Nephron progenitor cell (in vitro differentiated cells): ENCODE data around the gene OGFOD2.

Experiments
- DNase-seq: peaks from one replicate; pipeline ENCODE4 v3.0.0; 2021
- H3K27ac Mint-ChIP-seq: 2 replicates; pipeline ENCODE4 v1.8.0; 2021; ENCODE audit warnings: mild to moderate bottlenecking, moderate library complexity, mixed read lengths
- H3K27me3 Mint-ChIP-seq: 2 replicates; pipeline ENCODE4 v1.8.0; 2021; ENCODE audit warnings: mild to moderate bottlenecking, low read depth, mixed read lengths; ENCODE audit not compliant: poor library complexity
- H3K36me3 Mint-ChIP-seq: 2 replicates; pipeline ENCODE4 v1.8.0; 2021; ENCODE audit warnings: low read depth, mixed read lengths
- H3K4me1 Mint-ChIP-seq: 2 replicates; pipeline ENCODE4 v1.8.0; 2021; ENCODE audit warnings: mixed read lengths
- H3K4me3 Mint-ChIP-seq: 2 replicates; pipeline ENCODE4 v1.8.0; 2021; ENCODE audit warnings: mild to moderate bottlenecking, moderate library complexity, mixed read lengths
- H3K9me3 Mint-ChIP-seq: 2 replicates; pipeline ENCODE4 v1.8.0; 2021; ENCODE audit warnings: mild to moderate bottlenecking, moderate library complexity, mixed read lengths
- TF ChIP-seq, protein P1 (sequence below): fragments of 200-600 bp; sonication (generic); IDR thresholded peaks from 2 replicates; pipeline ENCODE4 v1.5.0; 2021; ENCODE audit warnings: antibody characterized with exemption

The OGFOD2 gene

DNA sequence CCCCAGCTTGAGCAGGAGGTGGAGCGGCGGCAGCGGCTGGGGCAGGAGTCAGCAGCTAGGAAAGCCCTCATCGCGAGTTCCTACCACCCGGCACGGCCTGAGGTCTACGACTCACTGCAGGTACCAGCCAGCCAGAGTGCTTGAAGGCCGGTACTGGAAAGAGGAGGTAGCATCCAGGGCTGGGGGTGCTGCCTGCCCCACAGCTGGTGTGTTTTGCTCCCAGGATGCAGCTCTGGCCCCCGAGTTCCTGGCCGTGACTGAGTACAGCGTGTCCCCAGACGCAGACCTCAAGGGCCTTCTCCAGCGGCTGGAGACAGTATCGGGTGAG is 1.6 kb downstream of the OGFOD2 start:
- no peak overlapping the region for H3K27ac Mint-ChIP-seq
- no peaks in the 10 kb centered on the region for H3K9me3 Mint-ChIP-seq
- H3K36me3 Mint-ChIP-seq, result no peaks in the 10 kb centered on the region
- no peak for DNase-seq
- peak overlapping the region; percentile 96 for H3K4me3 Mint-ChIP-seq
- TF ChIP-seq, protein P1, sequence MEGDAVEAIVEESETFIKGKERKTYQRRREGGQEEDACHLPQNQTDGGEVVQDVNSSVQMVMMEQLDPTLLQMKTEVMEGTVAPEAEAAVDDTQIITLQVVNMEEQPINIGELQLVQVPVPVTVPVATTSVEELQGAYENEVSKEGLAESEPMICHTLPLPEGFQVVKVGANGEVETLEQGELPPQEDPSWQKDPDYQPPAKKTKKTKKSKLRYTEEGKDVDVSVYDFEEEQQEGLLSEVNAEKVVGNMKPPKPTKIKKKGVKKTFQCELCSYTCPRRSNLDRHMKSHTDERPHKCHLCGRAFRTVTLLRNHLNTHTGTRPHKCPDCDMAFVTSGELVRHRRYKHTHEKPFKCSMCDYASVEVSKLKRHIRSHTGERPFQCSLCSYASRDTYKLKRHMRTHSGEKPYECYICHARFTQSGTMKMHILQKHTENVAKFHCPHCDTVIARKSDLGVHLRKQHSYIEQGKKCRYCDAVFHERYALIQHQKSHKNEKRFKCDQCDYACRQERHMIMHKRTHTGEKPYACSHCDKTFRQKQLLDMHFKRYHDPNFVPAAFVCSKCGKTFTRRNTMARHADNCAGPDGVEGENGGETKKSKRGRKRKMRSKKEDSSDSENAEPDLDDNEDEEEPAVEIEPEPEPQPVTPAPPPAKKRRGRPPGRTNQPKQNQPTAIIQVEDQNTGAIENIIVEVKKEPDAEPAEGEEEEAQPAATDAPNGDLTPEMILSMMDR, result no peak
- peaks cover 44% of the 10 kb centered on the region for H3K4me1 Mint-ChIP-seq
- no peaks in the 10 kb centered on the region for H3K27me3 Mint-ChIP-seq

- H3K9me3 Mint-ChIP-seq, result no peaks in the 10 kb centered on the region
- peaks cover 47% of the 10 kb centered on the region for H3K4me1 Mint-ChIP-seq
- TF ChIP-seq, protein P1, result no peak
- peak overlapping the region; percentile 68 for H3K4me3 Mint-ChIP-seq
- no peaks in the 10 kb centered on the region for H3K27me3 Mint-ChIP-seq
- DNase-seq, result no peak
- no peaks in the 10 kb centered on the region for H3K36me3 Mint-ChIP-seq
- no peak overlapping the region for H3K27ac Mint-ChIP-seq
Measured at GRCh38 chr12:122977153-122977552, 2.1 kb downstream of the OGFOD2 start.

DNA sequence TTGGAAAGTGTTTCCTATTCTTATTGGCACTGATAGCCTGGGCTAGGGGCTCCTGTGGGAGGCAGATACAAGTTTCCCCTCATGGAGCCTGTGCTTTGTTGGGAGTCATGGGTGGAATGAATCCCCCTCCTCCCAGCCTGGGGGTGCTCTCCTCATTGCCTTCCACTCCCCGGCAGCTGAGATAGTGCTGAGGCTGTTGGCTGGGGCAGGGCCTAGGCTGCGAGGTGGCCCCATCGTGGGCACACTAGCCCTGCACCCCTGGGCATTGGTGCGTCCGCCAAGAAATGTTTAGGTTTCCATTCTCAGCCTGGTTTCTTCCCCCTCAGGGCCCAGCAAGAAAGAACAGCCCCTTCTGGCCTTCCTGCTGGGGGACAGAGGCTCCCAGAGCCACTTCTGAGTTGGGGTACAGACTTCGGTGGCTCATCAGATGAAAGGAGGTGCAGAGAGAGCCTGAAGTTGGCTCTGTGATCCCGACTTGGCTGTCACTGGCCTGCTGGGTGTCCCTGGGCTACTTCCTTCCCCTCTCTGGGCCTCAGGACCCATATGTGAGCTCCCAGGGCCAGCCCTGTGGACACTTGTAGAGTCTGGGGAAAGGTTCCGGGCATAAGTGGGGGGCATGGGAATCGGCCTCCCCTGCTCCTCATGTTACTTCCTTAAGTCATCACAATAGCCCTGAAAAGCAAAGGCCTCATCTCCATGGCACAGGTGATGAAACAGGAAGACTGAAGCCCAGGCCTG is 2.8 kb downstream of the OGFOD2 start:
- no peaks in the 10 kb centered on the region for H3K27me3 Mint-ChIP-seq
- H3K36me3 Mint-ChIP-seq, result no peaks in the 10 kb centered on the region
- no peak for DNase-seq
- no peaks in the 10 kb centered on the region for H3K9me3 Mint-ChIP-seq
- H3K4me1 Mint-ChIP-seq, result peaks cover 51% of the 10 kb centered on the region
- TF ChIP-seq, protein P1, result no peak
- peak overlapping the region; percentile 25 for H3K27ac Mint-ChIP-seq
- peak overlapping the region; percentile 28 for H3K4me3 Mint-ChIP-seq

- Mint-ChIP-seq H3K27me3 (no peaks in the 10 kb centered on the region), H3K36me3 (no peaks in the 10 kb centered on the region), H3K4me1 (peaks cover 59% of the 10 kb centered on the region), H3K4me3 (peak overlapping the region; percentile 28), H3K9me3 (no peaks in the 10 kb centered on the region), H3K27ac (no peak overlapping the region)
- DNase-seq, result peak; percentile 4
- TF ChIP-seq, protein P1, result no peak
Measured at GRCh38 chr12:122978507-122978955, 3.5 kb downstream of the OGFOD2 start.

DNA sequence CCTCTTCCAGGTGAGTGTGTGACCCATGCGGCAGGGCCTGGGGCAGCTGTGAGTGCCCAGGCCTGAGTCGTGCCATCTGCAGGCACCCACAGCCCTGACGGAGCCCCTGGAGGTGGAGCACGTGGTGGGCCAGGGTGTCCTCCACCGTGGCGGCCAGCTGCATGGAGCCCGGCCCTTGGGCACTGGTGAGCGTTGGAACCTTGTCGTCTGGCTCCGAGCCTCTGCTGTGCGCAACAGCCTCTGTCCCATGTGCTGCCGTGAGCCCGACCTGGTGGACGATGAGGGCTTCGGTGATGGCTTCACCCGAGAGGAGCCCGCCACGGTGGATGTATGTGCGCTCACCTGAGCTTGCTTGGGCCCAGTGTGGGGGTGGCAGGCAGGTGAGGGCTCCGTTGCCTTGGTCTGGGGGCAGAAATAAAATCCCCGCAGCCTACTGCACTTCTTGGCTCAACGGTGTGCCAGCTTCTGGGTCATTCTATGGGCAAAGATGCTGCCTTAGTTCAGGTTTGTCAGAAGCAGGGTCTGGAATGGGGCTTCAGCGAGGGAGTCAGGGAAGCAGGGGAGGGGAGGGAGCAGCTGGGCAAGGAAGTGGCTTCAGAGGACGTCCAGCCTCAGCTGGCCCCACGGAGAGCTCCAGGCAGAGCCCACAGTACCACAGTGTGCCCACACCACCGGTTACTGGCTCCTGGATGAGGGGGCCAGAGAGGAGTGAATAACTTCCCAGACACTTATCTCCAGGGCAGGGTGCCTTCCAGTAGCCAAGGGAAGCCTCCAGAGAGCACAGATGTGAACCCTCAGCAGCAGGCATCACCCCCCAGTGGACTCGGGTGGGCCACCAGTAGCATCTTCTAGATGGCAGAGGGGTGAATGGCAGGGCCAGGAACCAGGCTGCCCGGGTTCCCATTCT is 4.2 kb downstream of the OGFOD2 start:
- TF ChIP-seq, protein P1, result no peak

More for the DNA sequence above, 4.2 kb downstream of the OGFOD2 start:
- Mint-ChIP-seq H3K27me3 (no peaks in the 10 kb centered on the region), H3K4me1 (peaks cover 62% of the 10 kb centered on the region), H3K36me3 (no peaks in the 10 kb centered on the region), H3K27ac (no peak overlapping the region), H3K9me3 (no peaks in the 10 kb centered on the region), H3K4me3 (peak overlapping the region; percentile 92)
- DNase-seq, result peak; percentile 4
